ENCODE measurements around the gene FHOD3.

GRCh38 chr18:36762074-36762473 lies 464.6 kb downstream of the FHOD3 start:
- TF ChIP-seq POLR2A (IDR thresholded peaks at IDR 0.05) (no peak), CTCF (IDR thresholded peaks at IDR 0.05) (no peak), POLR2AphosphoS5 (IDR thresholded peaks at IDR 0.05; ENCODE audit: insufficient read depth in 1 of 2, low read depth in 1 of 2) (no peak)
